ELF-1 (cell line): ENCODE measurements around the gene AMN1.
"Not testable (repeated sequence)": the region's sequence is repeated elsewhere in the genome, so short reads cannot be mapped to it uniquely, and the experiment has no call there.

Source experiments
- DNase-seq: peaks from one replicate; pipeline ENCODE4 v3.0.0-alpha.2; 2016; ENCODE audit warnings: low read depth, low spot score

Gene AMN1

DNA sequence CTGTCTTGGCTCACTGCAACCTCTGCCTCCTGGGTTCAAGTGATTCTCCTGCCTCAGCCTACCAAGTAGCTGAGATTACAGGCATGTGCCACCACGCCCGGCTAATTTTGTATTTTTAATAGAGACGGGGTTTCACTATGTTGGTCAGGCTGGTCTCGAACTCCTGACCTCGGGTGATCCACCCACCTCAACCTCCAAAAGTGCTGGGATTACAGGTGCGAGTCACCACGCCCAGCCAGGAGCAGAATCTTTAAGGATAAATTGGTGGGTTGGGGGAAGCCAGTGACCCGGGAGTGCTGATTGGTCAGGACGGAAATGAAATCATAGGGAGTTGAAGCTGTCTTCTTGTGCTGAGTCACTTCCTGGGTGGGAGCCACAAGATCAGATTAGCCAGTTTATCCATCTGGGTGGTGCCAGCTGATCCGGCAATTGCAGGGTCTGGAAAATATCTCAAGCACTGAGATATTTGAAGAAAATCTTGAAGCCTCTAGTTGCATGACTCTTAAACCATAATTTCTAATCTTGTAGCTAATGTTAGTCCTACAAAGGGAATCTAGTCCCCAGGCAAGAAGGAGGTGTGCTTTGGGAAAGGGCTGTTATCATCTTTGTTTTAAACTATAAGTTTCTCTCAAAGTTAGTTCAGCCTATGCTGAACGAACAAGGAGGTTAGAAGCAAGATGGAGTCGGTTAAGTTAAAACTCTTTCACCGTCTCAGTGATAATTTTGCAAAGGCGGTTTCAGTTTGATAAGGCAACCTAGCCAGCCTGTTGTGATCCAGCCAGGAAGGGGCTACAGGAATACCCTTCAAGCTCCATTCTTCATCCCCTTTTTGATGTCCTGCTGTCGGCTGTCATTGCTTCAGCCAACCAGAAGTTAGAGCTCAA, 5.0 kb upstream of the AMN1 start:
- peak; percentile 69 for DNase-seq

DNA sequence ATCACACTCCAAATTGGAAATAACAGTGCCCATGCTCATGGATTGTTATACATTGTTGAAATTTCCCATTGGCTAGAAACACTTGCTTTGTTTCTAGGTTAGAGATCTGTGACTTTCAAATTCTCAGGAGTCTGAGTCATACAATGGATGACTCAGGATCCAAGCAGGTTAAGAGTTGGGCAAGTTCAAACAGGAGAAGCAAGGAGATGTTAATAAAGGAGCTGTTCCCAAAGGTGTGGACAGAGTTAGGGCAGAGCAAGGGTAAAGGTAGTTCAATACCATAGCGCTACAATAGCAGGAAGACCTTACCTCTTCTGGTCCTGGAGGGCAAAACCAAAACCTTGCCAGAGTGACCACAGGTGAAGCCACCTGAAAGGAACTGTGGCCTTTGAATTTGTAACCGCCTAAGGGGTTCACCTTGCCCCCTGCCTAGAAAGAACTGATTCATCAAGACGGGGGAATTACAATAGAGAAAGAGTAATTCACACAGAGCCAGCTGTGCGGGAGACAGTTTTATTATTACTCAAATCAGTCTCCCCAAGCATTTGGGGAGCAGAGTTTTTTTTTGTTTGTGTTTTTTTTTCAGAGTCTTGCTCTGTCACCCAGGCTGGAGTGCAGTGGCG, 4.2 kb upstream of the AMN1 start:
- DNase-seq = peak; percentile 89

DNA sequence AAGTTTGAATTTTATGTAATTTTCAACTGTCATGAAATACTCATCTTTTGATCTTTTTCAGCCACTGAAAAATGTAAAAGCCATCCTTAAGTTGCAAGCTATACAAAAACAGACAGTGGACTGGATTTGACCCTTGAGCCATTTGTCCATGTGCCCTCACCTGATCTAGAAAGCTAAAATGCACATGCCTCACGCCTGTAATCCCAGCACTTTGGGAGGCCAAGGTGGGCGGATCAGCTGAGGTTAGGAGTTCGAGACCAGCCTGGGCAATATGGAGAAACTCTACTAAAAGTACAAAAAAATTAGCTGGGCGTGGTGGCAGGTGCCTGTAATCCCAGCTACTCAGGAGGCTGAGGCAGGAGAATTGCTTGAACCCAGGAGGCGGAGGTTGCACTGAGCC, 2.4 kb upstream of the AMN1 start:
- not testable (repeated sequence) for DNase-seq

DNA sequence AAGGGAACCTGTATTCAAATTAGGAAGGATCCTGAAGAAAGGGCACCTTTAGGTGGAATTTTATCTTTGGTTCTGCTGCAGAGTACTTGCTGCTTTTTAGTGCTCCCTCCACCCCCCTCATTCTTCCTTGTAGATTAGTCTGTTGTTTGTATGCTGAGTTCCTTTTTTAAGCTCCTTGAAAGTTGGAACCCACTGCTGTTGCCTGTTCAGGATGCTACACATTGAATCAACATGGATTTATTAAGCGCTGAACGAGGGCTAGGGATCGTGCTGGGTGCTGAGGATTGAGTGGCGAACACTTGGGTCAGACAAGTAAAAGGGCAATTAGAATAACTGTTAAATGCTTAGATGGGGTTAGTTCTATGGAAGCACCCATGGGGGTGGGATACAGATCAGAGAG, 884 bp upstream of the AMN1 start:
- DNase-seq = no peak

DNA sequence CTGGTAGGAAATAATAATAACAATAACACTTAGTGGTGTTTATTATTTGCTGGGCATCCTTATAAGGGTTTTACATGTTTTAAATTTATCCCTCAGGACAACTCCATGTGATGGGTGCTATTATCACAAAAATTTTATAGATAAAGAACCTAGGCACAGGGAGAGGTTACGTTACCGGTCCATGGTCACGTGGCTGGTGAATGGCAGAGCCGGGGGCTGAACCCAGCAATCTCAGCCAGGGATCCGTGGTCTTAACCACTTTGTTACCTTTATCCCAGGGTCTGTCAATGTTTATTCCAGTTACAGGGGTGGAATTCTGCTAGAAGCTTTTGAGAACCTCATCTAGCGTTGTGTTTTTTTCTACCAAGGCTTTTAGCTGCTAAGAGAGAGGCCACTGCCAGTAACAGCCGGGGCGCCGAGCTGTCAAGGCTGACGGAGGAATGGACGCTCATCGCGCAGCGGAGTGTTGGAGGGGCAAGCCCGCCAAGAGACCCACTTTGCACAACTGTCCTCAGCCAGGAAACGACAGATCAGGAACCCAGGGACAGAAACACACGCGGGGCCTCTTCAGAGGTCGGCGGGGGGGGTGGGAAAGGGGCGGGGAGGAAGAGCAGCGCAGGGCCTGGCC, 418 bp downstream of the AMN1 start:
- DNase-seq = no peak

DNA sequence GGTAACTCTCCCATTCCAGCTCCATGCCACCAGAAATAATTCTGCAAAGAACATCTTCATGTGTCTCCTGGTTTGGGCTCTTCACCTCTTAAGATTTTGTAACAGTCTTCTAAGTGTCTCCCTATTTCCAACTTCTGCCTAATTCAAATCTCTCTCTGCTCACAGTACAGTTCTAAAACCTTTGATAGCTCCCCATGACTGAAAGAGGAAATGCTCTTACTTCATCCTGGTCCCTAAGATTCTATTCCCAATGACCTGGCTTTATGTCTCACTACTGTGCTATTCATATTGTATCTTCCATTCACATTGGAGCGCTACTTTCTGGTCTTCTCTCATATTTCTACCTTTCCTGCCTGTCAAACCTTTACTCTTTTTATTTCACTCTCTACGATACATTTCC, 1.6 kb downstream of the AMN1 start:
- DNase-seq = no peak

DNA sequence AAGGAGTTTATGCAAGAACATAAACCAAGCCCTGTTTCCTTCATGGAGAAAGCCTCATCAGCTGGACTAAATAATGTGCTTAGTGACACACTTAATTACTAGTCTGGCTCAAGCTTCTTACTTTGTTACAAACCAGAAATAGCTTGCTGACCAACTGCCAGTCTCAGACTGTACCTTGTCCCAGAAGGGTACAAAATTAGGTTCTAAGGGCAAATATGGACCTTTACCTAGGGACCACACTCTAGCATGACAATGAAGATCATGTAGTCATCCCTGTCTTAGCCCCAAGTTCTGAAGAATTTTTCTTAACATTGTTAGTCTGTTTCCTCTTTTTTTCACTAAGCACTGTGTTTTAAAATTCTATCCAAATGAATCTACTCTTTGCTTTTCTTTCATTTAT, 2.2 kb downstream of the AMN1 start:
- DNase-seq = no peak

DNA sequence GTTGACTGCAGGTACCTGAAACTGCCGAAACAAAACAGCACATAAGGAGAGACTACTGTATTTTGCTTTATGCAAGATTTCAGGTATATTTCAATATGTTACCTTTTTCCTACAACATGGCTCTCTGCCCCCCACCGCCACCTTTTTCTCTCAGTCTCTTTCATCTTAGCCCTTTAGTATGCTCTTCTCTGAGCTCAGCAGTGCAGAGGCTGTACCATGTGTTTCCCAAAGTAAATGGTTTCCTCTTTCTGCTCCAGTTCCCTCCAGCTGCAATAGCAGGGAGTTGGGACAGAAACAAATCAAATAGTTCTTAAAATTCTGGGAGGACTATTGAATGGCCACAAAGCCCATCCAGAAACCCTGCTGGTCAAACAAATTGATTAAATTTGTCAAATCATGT, 4.3 kb downstream of the AMN1 start:
- DNase-seq = no peak

DNA sequence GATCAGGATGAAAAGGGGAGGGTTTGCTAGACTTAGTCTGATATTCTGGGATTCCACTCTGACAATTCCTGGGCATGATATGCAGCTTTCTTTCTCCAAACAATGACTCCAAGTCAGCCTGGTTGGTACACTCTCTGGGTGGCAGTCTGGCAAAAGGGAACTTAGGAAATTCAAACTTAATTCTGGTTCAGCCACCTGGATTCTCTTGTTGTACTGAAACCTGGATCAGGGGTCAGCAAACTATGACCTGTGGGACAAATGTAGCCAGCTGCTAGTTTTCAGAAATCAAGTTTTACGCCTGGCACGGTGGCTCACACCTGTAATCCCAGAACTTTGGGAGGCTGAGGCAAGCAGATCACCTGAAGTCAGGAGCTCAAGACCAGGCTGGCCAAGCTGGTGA, 6.2 kb downstream of the AMN1 start:
- no peak for DNase-seq

DNA sequence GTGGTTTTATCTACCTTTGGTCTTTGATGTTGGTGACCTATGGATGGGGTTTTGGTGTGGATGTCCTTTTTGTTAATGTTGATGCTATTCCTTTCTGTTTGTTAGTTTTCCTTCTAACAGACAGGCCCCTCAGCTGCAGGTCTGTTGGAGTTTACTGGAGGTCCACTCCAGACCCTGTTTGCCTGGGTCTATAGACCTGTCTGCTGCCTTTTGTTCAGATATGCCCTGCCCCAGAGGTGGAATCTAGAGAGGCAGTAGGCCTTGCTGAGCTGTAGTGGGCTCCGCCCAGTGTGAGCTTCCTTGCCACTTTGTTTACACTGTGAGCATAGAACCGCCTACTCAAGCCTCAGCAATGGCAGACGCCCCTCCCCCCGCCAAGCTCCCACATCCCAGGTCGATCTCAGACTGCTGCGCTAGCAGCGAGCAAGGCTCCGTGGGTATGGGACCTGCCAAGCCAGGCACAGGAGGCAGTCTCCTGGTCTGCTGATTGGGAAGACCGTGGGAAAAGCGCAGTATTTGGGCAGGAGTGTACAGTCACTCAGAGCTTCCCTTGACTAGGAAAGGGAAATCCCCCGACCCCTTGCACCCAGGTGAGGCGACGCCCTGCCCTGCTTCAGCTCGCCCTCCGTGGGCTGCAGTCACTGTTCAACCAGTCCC, 10.2 kb downstream of the AMN1 start:
- DNase-seq = peak; percentile 93

DNA sequence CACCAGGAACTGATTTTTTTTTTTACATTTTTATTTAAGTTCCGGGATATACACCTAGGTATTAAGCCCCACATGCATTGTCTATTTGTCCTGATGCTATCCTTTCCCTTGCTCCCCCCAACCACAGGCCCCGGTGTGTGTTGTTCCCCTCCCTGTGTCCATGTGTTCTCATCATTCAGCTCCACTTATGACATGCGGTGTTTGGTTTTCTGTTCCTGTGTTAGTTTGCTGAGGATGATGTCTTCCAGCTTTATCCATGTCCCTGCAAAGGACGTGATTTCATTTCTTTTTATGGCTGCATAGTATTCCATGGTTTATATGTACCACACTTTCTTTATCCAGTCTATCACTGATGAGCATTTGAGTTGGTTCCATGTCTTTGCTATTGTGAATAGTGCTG, 11.8 kb downstream of the AMN1 start:
- not testable (repeated sequence) for DNase-seq

DNA sequence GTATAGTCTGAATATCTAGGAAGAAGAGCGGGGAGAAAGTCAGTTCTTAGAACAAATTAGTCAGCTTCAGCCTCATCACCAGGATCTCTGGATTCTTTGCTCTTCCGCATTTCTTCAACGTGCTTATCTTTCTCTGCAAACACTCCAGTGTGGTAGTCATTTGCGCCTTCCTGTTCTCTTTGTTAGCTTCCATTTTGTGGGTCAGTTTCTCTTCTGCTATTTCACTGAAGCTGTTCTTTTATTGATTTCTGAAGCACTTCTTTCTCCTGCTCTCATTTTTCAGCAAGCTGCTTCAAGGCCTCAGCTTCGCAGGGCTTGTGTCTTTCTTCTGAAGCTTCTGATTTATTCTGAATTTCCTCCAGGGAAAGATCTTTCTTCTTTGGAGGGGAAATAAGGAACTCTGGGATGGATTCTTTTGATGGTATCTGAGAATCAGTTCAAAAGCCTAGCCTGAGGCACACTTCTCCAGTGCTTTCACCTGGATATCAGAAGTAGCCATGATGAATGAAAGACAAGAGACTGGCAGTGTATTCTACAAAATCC, 13.5 kb downstream of the AMN1 start:
- DNase-seq = peak; percentile 74

DNA sequence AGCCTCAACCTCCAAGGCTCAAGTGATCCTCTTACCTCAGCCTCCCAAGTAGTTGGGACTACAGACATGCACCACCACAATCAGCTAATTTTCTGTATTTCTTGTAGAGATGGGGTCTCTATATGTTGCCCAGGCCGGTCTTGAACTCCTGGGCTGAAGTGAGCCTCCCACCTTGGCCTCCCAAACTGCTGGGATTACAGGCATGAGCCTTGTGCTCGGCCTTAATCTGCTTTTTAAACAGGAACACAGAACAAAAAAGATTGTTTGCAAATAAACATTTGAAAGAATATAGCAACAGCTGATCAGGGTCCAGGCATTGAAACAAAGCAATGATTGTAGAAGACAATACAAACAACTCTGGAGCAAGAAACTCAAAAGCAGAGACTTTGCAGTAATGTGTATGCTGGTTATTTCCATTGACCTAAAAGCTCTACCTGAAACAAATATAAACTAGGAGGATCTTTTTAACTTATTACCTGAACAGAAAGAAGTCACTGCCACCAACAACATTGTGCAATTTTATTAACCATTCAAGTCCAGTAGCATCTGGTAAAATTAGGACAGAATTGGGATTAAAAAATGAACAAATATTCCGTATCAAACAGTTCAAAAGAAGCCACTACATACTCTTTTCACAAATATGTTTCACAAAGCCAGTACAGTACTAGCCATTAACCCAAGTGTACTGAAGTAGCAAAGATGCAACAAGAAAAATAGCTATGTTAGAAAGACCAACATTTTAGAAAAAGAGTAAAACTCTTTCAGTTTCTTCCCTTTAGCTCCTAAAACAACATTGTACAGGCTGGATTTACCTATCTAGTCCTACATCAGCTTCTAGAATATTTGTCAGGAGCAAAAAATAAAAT, 14.2 kb downstream of the AMN1 start:
- DNase-seq = no peak

DNA sequence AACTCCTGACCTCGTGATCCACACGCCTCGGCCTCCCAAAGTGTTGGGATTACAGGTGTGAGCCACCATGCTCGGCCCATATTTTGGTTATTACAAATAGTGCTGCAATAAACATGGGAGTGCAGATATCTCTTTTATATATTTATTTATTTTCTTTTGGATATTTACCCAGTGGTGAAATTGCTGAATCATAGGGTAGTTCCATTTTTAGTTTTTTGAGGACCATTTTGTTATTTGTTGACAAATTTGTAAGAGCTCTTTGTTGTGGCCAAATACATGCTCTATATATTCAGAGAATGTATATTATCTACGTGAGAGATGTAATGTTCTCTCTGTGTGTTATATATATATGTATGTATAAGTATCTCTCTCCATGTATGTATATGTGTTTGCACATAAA, 15.9 kb downstream of the AMN1 start:
- no peak for DNase-seq

DNA sequence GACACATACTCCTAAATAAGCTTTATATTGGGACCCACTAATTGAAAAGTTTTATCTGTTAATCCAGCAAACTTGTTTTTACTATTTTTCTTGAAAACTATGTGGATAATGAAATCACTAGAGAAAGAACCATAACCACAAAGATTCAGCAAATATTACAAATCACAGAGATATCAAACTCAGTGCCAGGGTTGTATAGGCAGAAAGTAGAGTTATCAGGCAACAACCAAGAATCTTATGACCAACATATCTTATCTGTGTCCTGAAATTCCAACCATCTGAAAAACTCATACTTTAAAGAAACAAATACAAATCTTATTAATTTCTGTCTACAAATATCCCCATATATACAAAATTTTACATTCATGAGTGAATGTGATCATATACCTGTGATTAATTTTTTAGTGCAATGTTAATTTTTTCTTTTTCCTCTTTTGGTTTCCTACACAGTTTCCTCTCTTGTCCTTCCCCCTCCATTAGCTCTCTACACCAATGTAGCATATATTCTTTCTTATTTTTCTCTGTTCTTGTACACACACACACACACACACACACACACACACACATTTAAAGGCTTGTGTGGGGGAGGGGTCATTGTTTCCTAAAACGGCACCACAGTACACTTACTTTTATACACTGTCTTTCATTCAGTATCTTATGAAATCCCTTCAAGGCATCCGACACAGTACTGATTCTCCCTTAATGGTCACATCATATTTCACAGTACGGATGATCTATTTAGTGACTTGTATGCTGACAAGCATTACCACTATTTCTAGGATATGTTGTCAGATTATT, 18.6 kb downstream of the AMN1 start:
- no peak for DNase-seq

DNA sequence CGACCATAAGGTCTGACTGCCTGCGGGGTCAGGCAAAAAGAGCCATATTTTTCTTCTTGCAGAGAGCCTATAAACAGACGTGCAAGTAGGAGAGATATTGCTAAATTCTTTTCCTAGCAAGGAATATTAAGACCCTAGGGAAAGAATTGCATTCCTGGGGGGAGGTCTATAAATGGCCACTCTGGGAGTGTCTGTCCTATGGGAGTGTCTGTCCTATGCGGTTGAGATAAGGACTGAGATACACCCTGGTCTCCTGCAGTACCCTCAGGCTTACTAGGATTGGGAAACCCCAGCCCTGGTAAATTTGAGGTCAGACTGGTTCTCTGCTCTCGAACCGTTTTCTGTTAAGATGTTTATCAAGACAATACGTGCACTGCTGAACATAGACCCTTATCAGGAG, 20.7 kb downstream of the AMN1 start:
- DNase-seq = not testable (repeated sequence)

DNA sequence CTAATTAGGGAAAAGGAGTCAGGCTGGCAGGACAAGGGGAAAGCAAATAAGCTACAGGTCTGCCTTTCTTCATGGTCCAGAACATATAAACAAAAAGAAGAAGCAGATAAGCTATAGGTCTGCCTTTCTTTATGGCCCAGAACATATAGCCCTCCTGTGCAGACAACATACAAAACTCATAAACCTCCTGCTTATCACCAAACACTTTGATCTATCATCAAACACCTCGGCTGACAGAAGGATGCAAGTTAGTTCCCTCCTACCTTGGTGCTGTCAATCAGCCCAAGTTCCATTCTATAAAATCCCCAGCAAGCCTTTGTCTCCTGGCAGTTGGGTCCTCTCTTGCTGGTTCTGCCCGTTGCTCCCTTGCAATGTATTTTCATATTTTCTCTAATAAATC, 23.2 kb downstream of the AMN1 start:
- DNase-seq = no peak

DNA sequence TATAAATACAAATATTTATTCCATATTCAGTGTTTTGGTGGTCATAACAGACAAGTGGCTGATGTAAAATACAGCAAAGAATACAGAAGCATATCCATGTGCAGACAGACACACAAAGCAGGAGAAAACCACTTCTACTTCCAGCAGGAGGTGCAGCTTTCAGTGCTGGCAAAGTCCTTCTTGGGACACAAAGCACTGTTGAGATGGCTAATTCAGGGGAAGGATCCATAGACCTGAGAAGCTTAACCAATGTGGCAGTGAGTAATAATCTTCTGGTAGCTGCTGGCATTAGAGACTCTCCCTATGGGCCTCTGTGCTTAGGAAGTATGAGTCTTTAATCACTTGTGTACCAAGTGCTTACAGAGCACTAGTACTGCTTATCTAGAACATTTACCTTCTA, 26.8 kb downstream of the AMN1 start:
- no peak for DNase-seq

DNA sequence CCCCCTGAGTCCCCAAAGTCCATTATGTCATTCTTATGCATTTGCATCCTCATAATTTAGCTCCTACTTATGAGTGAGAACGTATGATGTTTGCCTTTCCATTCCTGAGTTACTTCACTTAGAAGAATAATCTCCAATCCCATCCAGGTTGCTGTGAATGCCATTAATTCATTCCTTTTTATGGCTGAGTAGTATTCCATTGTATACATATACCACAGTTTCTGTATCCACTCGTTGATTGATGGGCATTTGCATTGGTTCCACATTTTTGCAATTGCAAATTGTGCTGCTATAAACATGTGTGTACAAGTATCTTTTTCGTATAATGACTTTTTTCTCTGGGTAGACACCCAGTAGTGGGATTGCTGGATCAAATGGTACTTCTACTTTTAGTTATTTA, 38.9 kb downstream of the AMN1 start:
- not testable (repeated sequence) for DNase-seq

DNA sequence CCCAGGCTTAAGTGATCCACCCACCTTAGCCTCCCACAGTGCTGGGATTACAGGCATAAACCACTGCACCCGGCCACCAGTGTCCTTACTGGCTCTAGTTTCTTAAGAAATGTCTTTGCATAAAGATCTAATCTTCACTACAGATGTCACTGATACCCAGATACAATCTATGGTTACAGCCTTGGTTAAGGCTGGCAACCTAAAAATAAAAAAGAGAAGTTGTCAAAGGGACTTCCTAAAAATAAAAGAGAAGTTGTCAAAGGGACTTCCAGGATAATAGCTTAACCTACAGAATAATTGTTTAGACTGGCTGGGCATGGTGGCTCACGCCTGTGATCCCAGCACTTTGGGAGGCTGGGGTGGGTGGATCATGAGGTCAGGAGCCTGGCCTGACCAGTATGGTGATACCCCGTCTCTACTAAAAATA, 41.7 kb downstream of the AMN1 start:
- DNase-seq = no peak
